Epithelial cell of prostate (primary cell): ENCODE data around the gene RANBP10.

ENCODE experiments used
- DNase-seq: peaks from one replicate; pipeline ENCODE4 v3.0.0-alpha.2; 2011; ENCODE audit warnings: low read depth, low spot score
- H3K27ac ChIP-seq: fragments of 450-650 bp; 2 replicates; pipeline ENCODE4 v1.5.1; 2017; ENCODE audit warnings: mild to moderate bottlenecking

The RANBP10 gene

DNA sequence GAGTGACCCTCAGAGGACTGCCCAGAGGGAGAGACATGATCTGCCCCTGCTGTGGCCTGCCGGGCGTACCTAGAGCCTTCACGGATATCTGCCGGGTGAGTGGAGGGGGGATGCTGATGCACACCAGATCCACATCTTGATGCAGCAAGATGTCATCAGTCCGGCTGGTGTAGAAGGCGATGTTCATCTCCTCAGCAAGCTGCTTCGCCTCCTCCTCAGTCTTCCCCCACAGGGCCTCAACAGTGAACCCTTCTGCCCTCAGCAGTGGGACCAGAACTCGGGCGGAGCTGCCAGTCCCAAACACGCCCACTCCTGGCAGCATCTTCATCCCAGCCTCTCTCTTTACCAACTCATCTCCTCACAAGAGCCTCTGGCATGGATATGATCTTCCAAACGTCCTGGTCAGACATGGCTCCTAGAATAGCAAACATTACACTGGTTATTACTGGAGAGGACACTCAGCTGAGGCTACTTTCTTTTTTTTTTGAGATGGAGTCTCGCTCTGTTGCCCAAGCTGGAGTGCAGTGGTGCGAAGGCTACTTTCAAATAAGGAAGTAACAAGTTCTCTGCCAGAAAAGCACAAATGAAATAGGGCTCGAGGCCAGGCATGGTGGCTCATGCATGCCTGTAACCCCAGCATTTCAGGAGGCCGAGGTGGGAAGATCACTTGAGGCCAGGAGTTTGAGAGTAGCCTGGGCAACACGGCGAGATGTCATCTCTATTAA is 120.8 kb downstream of the RANBP10 start:
- no peak for DNase-seq
- H3K27ac ChIP-seq: peak overlapping the region; percentile 67

DNA sequence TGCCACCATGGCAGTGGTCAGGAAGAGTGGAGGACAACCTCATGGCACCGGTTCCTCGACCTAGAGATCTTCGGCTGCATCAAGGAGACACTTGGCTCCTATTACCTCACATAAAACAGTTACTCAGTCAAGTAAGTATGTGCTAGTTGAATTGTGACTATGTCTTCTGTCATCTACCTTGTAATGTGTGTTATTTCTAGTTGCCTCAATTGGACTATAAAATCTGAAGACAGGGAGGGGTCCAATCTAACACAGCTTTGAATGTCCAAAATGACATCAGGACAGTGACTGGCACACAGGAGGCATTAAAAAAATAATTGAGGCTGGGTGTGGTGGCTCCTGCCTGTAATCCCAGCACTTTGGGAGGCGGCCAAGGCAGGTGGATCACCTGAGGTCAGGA is 122.6 kb downstream of the RANBP10 start:
- peak overlapping the region; percentile 67 for H3K27ac ChIP-seq
- no peak for DNase-seq

DNA sequence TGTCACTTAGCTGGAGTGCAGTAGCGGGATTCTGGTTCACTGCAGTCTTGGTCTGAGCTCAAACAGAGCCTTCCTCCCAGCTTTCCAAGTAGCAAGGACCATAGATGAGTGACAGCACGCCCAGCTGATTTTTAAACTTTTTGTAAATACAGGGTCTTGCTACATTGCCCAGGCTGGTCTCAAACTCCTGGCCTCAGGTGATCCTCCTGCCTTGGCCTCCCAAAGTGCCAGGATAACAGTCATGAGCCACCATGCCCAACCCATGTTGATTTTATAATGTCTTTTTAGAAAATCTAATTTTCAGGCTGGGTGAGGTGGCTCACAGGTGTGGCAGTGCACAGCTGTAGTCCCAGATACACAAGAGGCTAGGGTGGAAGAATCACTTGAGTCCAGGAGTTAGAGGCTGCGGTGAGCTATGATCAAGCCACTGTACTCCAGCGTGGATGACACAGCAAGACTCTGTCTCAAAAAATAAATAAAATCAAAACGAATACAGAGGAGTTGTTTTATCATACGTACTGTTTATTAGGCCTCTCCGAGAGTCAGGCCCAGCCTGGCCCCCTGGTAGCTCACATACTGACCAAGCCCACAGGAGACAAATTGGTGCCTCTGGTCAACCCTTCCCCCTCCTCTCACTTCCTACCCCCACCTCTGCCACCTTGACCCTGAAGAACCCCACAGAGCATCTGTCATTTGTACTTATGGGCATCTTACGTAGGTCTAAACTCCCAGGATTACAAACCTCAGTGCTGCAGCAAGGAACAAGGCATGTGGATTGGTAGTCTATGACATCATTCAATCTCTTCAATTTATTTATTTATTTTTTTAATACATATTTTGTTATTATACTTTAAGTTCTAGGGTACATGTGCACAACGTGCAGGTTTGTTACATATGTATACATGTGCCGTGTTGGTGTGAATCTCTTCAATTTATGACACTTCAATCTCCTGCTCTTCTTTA is 126.1 kb downstream of the RANBP10 start:
- no peak overlapping the region for H3K27ac ChIP-seq
- no peak for DNase-seq

DNA sequence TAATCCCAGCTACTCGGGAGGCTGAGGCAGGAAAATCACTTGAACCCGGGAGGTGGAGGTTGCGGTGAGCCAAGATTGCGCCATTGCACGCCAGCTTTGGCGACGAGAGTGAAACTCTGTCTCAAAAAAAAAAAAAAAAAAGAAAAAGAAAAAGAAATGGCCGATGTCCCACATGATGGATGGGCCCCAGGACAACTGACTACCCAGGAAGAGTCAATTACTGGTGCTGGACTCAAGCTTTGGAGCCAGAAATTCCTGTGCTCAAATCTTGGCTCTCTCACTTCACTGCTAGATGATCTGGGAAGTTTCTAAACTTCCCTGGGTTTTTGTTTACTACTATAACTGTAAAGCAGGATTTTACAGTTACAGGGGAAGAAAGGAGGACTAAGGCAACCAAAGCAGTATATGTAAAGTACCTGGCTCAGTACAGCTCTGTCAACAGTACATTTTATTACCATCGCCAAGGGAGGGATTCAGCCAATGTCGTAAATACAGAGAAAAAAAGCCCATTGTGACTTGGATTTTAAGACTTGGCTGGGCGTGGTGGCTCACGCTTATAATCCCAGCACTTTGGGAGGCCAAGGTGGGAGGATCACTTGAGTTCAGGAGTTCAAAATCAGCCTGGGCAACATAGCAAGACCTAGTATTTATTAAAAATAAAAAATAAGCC is 127.9 kb downstream of the RANBP10 start:
- DNase-seq: no peak
- H3K27ac ChIP-seq: no peak overlapping the region

DNA sequence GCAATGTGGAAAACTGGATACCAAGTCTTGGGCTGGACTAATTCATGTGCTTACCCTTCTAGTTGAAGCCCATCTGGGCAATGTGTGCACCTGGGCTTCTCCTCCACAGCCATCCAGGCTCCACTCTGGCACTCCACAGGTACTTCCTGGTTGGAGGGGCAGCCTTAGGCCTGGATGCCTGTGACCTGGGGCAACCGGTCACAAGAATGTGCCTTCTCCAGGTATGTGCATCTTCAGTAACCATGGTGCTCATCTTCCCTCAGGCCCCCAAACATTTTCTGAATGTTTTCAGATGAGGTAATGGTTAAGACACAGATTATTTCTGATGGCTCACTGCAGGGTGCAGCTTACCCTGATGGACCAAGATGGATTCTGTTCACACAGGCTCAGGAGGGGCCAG is 128.6 kb downstream of the RANBP10 start:
- peak overlapping the region; percentile 61 for H3K27ac ChIP-seq
- DNase-seq: no peak

DNA sequence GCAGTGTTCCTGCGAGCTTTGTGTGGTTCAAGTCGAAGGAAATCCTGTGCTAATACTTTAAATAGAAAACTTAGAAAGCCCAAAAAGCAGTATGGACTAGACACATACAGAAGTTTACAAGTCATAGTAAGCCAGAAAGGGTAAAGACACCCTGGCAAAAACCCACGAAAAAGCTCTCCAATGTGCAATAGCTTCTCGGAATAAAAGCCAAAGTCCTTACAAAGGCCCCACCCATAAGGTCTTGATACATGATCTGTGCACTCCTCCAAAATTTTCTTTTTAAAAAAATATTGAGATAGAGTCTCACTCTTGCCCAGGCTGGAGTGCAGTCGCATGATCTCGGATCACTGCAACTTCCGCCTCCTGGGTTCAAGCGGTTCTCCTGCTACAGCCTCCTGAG is 129.4 kb downstream of the RANBP10 start:
- H3K27ac ChIP-seq: peak overlapping the region; percentile 61
- no peak for DNase-seq

DNA sequence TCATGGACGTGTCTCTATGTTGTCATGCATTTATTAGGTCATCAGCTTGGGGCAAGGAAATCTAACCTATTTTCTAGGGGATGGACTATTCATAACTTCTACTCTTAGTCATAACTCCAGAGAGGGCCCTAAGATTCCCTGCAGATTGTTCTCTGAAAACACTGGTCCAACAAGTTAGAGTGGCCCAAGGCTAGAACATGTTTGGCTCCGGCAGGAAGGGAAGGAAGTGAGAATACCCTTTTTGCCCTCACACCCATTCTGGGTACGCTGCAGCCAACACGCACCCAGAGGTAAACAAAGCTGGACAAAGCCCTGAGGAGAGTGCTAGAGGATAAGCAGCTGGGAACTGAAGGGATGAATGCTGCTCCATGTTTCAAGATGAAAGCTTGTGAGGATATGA is 129.8 kb downstream of the RANBP10 start:
- no peak for DNase-seq
- H3K27ac ChIP-seq: peak overlapping the region; percentile 61

DNA sequence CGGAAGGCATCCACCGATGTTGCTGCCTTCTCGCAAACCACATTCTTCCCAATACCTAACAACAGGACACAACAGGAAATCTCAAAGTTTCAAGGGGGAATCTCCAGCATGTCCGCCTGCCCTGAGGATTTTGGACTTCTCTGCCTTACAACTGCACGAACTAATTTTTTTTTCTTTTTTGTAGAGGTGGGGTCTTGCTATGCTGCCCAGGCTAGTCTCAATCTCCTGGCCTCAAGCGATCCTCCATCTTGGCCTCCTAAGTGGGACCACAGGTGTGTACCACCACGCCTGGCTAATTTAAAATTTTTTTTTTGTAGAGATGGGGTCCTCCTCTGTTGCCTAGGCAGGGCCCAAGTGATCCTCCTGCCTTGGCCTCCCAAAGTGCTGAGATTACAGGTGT is 130.4 kb downstream of the RANBP10 start:
- DNase-seq: no peak
- H3K27ac ChIP-seq: peak overlapping the region; percentile 61

DNA sequence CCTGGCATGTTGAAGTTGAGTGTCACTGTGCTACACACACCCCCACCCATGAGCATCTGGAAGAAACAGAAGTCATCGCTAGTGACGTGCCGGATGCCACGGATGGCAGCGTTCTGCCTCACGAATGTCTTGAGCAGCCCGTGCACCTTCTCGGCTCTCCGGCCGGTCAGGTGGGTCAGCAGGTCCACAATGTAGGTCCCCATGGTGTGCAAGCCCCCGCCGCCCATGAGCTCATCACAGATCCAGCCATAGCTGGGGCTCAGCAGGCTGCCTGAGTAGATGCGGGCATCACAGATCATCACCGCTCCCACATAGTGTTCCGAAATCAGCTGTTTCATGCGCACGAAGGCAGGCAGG is 130.8 kb downstream of the RANBP10 start:
- DNase-seq: no peak
- peak overlapping the region; percentile 61 for H3K27ac ChIP-seq

DNA sequence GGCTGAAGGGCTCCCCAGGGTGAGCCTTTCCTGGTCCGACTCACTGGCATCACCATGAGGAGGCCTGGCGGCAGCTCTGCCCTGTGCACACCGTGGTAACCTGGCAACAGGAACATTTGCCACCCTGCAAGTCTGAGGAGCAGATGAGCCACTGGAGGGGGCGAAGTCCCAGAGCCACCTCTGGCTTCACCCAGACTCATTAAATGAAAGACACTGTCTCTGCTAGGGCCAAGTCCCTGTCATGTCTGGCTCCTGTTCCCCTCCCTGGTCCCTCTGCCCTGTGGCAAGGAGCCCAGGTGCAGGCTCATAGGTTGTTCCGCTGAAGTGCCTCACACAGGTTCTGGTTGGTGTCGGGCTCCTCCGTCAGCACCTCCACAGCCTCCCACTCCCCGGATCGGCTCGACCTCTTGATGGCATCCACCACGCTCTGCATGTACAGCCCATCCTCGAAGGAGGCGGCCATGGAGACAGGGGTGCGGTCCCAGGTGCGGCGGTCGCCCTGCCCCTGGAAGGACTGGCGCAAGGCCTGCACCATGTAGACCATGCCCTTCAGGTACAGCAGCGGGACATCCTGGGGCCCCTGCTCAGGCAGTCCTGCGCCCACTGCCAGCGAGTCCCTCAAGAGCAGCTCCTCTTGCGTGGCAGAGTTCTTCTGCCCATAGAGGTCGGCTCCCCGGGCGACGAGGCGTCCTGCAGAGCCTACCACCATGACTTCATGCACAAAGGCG is 131.3 kb downstream of the RANBP10 start:
- no peak overlapping the region for H3K27ac ChIP-seq
- DNase-seq: no peak

DNA sequence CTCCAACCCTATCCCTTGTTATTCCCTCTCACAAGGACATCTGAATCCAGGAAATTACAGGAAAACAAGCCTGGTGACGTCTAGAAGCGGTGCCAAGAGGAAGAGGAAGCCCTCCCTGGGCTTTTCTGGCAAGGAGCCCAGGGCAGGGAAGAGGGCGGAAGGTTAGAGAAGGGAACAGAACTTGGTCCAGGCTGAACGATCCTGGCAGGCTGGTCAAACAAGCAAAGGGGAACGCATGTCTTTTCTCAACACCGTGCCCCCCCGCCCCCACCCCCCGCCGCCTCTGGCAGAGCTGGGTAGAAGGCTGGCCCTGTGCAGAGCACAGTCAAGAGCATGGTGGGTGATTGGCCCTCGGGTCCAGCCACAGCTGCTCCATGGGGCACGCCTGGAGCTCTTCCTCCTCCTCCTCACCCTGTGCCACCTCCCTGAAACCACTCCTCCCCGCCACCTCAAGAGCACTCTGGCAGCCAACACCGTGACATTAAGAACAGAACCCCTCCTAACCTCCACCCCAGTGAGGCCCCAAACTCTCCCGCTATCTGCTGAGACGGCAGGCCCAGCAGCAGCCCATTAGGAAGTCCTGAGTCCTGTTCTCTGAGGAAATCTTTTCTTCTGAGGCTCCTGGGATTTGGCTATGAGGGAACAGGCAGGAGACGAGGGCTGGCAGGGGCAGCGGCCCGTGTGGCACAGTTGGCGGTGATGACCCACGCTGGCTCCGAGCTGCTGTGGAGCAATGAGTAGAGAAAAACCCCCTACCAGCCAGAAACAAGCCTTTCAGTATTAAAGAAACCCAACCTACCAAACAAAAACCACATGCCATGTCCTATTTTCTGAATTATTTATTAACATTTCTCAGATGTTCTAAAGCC is 132.4 kb downstream of the RANBP10 start:
- no peak for DNase-seq
- peak overlapping the region; percentile 14 for H3K27ac ChIP-seq
